Psoas muscle (tissue), 8 donors: ENCODE measurements around the gene DISP3. TPM values are rescaled to one million over a fixed set of nuclear protein-coding genes. Genes with fewer than 3 reads are reported as not detected.

Experiments
- ATAC-seq, 4 donors: fragments of 200-7000 bp; cut with Tn5 transposase; one replicate each; pipeline ENCODE4 v1.9.1; 2020; ENCODE audit warnings: moderate library complexity in 3 of 4, mild to moderate bottlenecking in 2 of 4
- DNase-seq, 2 donors: peaks; one replicate each; pipeline ENCODE4 v3.0.0-alpha.2; 2020
- H3K27ac ChIP-seq: fragments of 200-600 bp; one replicate; pipeline ENCODE4 v1.8.0; 2022
- H3K27me3 ChIP-seq, 3 donors: fragments of 200-600 bp in 1 of 3; one replicate each; pipeline versions ENCODE4 v1.6.1 to v1.8.0; 2013 to 2022; ENCODE audit warnings: low read length in 2 of 3, mild to moderate bottlenecking in 2 of 3, moderate library complexity in 1 of 3; ENCODE audit not compliant: insufficient read depth in 3 of 3
- H3K36me3 ChIP-seq, 2 donors: fragments of 200-600 bp in 1 of 2; one replicate each; pipeline versions ENCODE4 v1.6.1 to v1.8.0; 2013 to 2022; ENCODE audit warnings: low read depth in 1 of 2, mild to moderate bottlenecking in 1 of 2, moderate library complexity in 1 of 2; ENCODE audit not compliant: insufficient read depth in 1 of 2
- H3K4me1 ChIP-seq: fragments of 200-600 bp; one replicate; pipeline ENCODE4 v1.8.0; 2022
- H3K4me3 ChIP-seq: fragments of 200-600 bp; one replicate; pipeline ENCODE4 v1.8.0; 2022; ENCODE audit warnings: mild to moderate bottlenecking
- H3K9me3 ChIP-seq: fragments of 200-600 bp; one replicate; pipeline ENCODE4 v1.8.0; 2022
- CTCF ChIP-seq: fragments of 200-600 bp; IDR thresholded peaks from one replicate; pipeline ENCODE4 v1.8.0; 2022; ENCODE audit warnings: antibody characterized with exemption
- WGBS, 3 donors: extraction: QIAGEN DNeasy Blood & Tissue Kit; methylation state at CpG; one replicate each; pipeline versions ENCODE4 v1.1.6 to v1.1.7; 2013; 5-methylcytosine and 5-hydroxymethylcytosine counted together
- intact Hi-C, 2 donors: fragments of 100-400 bp; cut with DNase I; formaldehyde crosslinking; loops; one replicate each; pipeline versions ENCODE4 v1.11.0 to v1.14.2; 2022
- polyA plus RNA-seq, 3 donors: library from polyadenylated mRNA; stranded (reverse); fragments of 200-250 nt; gene quantifications; one replicate each; pipeline ENCODE4 v1.2.3, GENCODE V29; 2013
- total RNA-seq, 4 donors: library from RNA; stranded (reverse); fragmentation: NEBNext Ultra II Directional in 2 of 4; extraction: Animal tissue kit (Norgen Biotek cat#: 25700) in 2 of 4; gene quantifications; one replicate each; pipeline versions ENCODE4 v1.2.1 to v1.2.4, GENCODE V29; 2021 to 2023
- donor health status: healthy with polysubstance abuse.
- donor health status: DM: no; HTN: no; CAD: no; lungs with moderate emphysema.
- donor health status: Bipolar disorder and iron deficiency.
- donor health status: healthy.
- donor health status: DM: yes; HTN: yes; CAD: no.
- donor health status: DM: no; HTN: no; CAD: no.
- donor health status: DM: no; HTN: no; CAD: no.
- donor health status: DM: yes; HTN: yes; CAD: no.

DISP3 gene
- total and polyA plus RNA-seq, 7 donors: 0.01 to 0.04 (median 0.02) TPM; not detected in 3

- WGBS, 3 donors: 45 to 56% (median 52%) methylated on average over 13 of the region's 13 CpGs
- no peak for DNase-seq
- Histone ChIP-seq H3K27ac (no peak overlapping the region), H3K36me3 (no peaks in the 10 kb centered on the region), H3K27me3 (peaks cover 0 to 40% (median 7%) of the 10 kb centered on the region in 3 donors), H3K4me3 (no peak overlapping the region), H3K4me1 (no peaks in the 10 kb centered on the region), H3K9me3 (no peaks in the 10 kb centered on the region)
- no peak for TF ChIP-seq CTCF
- no peak for ATAC-seq
- intact Hi-C loops: no loop called here
These were observed 20.1 kb downstream of the DISP3 start for GRCh38 chr1:11498956-11499594.

GRCh38 chr1:11499601-11500331 lies 20.8 kb downstream of the DISP3 start:
- no peak for TF ChIP-seq CTCF
- no peak for ATAC-seq
- Histone ChIP-seq H3K27ac (no peak overlapping the region), H3K27me3 (peaks cover 0 to 40% (median 7%) of the 10 kb centered on the region in 3 donors), H3K9me3 (peaks cover 3% of the 10 kb centered on the region), H3K4me3 (no peak overlapping the region), H3K4me1 (no peaks in the 10 kb centered on the region), H3K36me3 (no peaks in the 10 kb centered on the region)
- DNase-seq: no peak
- intact Hi-C loops: no loop called here
- WGBS, 3 donors: 43 to 51% (median 47%) methylated on average over 14 of the region's 14 CpGs

GRCh38 chr1:11500881-11501280 lies 21.9 kb downstream of the DISP3 start:
- DNase-seq (no peak), ATAC-seq (no peak)
- Histone ChIP-seq H3K9me3 (peaks cover 14% of the 10 kb centered on the region), H3K4me1 (no peaks in the 10 kb centered on the region), H3K4me3 (no peak overlapping the region), H3K27ac (no peak overlapping the region), H3K27me3 (peaks cover 0 to 40% (median 7%) of the 10 kb centered on the region in 3 donors), H3K36me3 (no peaks in the 10 kb centered on the region)
- no peak for TF ChIP-seq CTCF
- intact Hi-C loops: no loop called here
- WGBS, 3 donors: 87 to 89% (median 89%) methylated on average over 6 to 7 of the region's 7 CpGs

- peaks cover 0 to 40% (median 7%) of the 10 kb centered on the region in 3 donors for H3K27me3 ChIP-seq
- H3K27ac ChIP-seq: no peak overlapping the region
- H3K9me3 ChIP-seq: peaks cover 20% of the 10 kb centered on the region
- peak in 1 of 4 donors; percentile 71 for ATAC-seq
- H3K4me1 ChIP-seq: no peaks in the 10 kb centered on the region
- no peaks in the 10 kb centered on the region for H3K36me3 ChIP-seq
- TF ChIP-seq CTCF: no peak
- 26 to 48% (median 30%) methylated on average over 48 of the region's 48 CpGs for WGBS, 3 donors
- peak; percentile 43 to 56 for DNase-seq
- H3K4me3 ChIP-seq: peak overlapping the region; percentile 32
- intact Hi-C loops: no loop called here
These were observed 22.5 kb downstream of the DISP3 start for GRCh38 chr1:11501491-11501897.
